Lung (tissue), 12 donors: ENCODE measurements around the gene TTC3. TPM values are rescaled to one million over a fixed set of nuclear protein-coding genes. Genes with fewer than 3 reads are reported as not detected.

ENCODE experiments used
- ATAC-seq: fragments of 200-7000 bp; cut with Tn5 transposase; one replicate; pipeline ENCODE4 v1.9.1; 2020; ENCODE audit warnings: moderate number of reproducible peaks; ENCODE audit not compliant: insufficient read depth, low FRiP score
- DNase-seq, 3 donors: peaks; one replicate each; pipeline ENCODE4 v3.0.0-alpha.2; 2013 to 2017
- H3K27ac ChIP-seq, 2 donors: one replicate each; pipeline ENCODE4 v1.5.1; 2013; ENCODE audit warnings: mild to moderate bottlenecking in 2 of 2, moderate library complexity in 2 of 2, control low read depth in 1 of 2, inconsistent platforms in 1 of 2, low read depth in 1 of 2, low read length in 1 of 2
- H3K27me3 ChIP-seq, 3 donors: one replicate each; pipeline ENCODE4 v1.5.1; 2013; ENCODE audit warnings: low read length in 2 of 3; ENCODE audit not compliant: control insufficient read depth in 3 of 3, insufficient read depth in 3 of 3
- H3K36me3 ChIP-seq, 4 donors: one replicate each; pipeline ENCODE4 v1.5.1; 2013; ENCODE audit warnings: low read length in 4 of 4, mild to moderate bottlenecking in 1 of 4, moderate library complexity in 1 of 4; ENCODE audit not compliant: control insufficient read depth in 4 of 4, insufficient read depth in 4 of 4
- H3K4me1 ChIP-seq, 5 donors: one replicate each; pipeline ENCODE4 v1.5.1; 2013; ENCODE audit warnings: low read length in 5 of 5, mild to moderate bottlenecking in 2 of 5, moderate library complexity in 1 of 5; ENCODE audit not compliant: control insufficient read depth in 5 of 5, insufficient read depth in 5 of 5
- H3K4me3 ChIP-seq: one replicate; pipeline ENCODE4 v1.5.1; 2013; ENCODE audit warnings: mild to moderate bottlenecking, control low read depth, moderate library complexity
- H3K9ac ChIP-seq, 2 donors: one replicate each; pipeline ENCODE4 v1.5.1; 2013; ENCODE audit warnings: low read length in 2 of 2, control low read depth in 1 of 2; ENCODE audit not compliant: insufficient read depth in 1 of 2
- H3K9me3 ChIP-seq, 4 donors: one replicate each; pipeline ENCODE4 v1.5.1; 2013; ENCODE audit warnings: low read length in 3 of 4, mild to moderate bottlenecking in 1 of 4, moderate library complexity in 1 of 4; ENCODE audit not compliant: control insufficient read depth in 4 of 4, insufficient read depth in 3 of 4
- WGBS, 2 donors: extraction: QIAGEN DNeasy Blood & Tissue Kit; methylation state at CpG; one replicate each; pipeline ENCODE4 v1.1.7; 2013; 5-methylcytosine and 5-hydroxymethylcytosine counted together
- polyA plus RNA-seq, 2 donors: library from polyadenylated mRNA; stranded (reverse); fragments of 200-250 nt; gene quantifications; one replicate each; pipeline ENCODE4 v1.2.1, GENCODE V29; 2013
- total RNA-seq, 2 donors: library from RNA; depleted of rRNA in 1 of 2; stranded (reverse); fragments of >200 nt in 1 of 2; gene quantifications; one replicate each; pipeline ENCODE4 v1.2.1, GENCODE V29; 2014 to 2021
- TF ChIP-seq, protein P1 (sequence below): IDR thresholded peaks from 2 replicates; pipeline ENCODE4 v1.5.1; 2012; ENCODE audit warnings: mild to moderate bottlenecking; ENCODE audit errors: control extremely low read depth, extremely low read depth
- donor health status: control.
- donor health status: control.
- donor health status: Bipolar disorder and iron deficiency.
- donor health status: healthy.
- donor health status: DM: yes; HTN: yes; CAD: no.

TTC3 gene
- total and polyA plus RNA-seq, 4 donors: 19.0 to 310 (median 50.9) TPM

DNA sequence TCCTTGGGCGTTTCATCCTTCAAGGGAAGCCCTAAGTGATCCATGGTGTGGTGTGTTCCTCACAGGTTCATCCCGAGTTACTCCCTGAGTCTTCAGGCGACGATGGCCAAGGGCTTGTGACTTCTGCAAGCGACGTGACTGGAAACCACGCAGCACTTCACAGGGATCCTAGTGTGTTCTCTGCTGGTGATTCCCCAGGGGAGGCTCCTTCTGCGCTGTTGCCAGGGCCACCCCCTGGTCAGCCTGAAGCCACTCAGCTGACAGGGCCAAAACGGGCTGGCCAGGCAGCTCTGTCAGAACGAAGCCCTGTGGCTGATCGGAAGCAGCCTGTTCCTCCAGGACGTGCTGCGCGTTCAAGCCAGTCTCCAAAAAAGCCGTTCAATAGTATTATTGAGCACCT is 122.6 kb downstream of the TTC3 start:
- H3K4me1 ChIP-seq: no peaks in the 10 kb centered on the region
- ATAC-seq (no peak), DNase-seq (no peak)
- peaks cover 3 to 30% (median 28%) of the 10 kb centered on the region in 4 donors for H3K36me3 ChIP-seq
- no peaks in the 10 kb centered on the region for H3K27me3 ChIP-seq
- no peak overlapping the region for H3K27ac ChIP-seq
- TF ChIP-seq, protein P1, sequence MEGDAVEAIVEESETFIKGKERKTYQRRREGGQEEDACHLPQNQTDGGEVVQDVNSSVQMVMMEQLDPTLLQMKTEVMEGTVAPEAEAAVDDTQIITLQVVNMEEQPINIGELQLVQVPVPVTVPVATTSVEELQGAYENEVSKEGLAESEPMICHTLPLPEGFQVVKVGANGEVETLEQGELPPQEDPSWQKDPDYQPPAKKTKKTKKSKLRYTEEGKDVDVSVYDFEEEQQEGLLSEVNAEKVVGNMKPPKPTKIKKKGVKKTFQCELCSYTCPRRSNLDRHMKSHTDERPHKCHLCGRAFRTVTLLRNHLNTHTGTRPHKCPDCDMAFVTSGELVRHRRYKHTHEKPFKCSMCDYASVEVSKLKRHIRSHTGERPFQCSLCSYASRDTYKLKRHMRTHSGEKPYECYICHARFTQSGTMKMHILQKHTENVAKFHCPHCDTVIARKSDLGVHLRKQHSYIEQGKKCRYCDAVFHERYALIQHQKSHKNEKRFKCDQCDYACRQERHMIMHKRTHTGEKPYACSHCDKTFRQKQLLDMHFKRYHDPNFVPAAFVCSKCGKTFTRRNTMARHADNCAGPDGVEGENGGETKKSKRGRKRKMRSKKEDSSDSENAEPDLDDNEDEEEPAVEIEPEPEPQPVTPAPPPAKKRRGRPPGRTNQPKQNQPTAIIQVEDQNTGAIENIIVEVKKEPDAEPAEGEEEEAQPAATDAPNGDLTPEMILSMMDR: no peak
- 91 to 95% methylated on average over 15 of the region's 15 CpGs for WGBS, 2 donors
- H3K4me3 ChIP-seq: no peak overlapping the region
- H3K9ac ChIP-seq: no peak overlapping the region
- peaks cover 0 to 2% (median 0%) of the 10 kb centered on the region in 4 donors for H3K9me3 ChIP-seq

DNA sequence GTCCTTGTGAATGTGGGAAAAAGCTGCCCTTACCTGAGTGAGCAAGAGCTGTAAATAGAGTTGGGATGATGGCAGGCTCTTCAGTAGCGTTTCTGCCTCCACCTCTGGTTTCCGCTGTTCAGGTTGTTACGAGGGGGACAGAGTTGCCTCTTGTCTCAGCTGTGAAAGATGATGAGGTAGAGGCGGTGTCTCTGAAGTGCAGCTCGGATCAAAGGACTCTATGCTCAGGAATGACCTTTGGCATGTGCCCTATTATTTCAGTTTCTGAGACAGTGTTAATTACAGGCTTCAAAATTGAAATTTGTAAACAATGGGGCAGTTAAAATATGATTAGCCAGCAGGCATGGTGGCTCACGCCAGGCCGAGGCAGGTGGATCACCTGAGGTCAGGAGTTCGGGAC is 123.8 kb downstream of the TTC3 start:
- no peaks in the 10 kb centered on the region for H3K4me1 ChIP-seq
- H3K9me3 ChIP-seq: peaks cover 0 to 2% (median 0%) of the 10 kb centered on the region in 4 donors
- H3K4me3 ChIP-seq: no peak overlapping the region
- H3K9ac ChIP-seq: no peak overlapping the region
- ATAC-seq (no peak), DNase-seq (no peak)
- 95 to 96% methylated on average over 8 of the region's 8 CpGs for WGBS, 2 donors
- TF ChIP-seq, protein P1: no peak
- no peaks in the 10 kb centered on the region for H3K27me3 ChIP-seq
- peaks cover 8 to 38% (median 32%) of the 10 kb centered on the region in 4 donors for H3K36me3 ChIP-seq
- H3K27ac ChIP-seq: no peak overlapping the region

DNA sequence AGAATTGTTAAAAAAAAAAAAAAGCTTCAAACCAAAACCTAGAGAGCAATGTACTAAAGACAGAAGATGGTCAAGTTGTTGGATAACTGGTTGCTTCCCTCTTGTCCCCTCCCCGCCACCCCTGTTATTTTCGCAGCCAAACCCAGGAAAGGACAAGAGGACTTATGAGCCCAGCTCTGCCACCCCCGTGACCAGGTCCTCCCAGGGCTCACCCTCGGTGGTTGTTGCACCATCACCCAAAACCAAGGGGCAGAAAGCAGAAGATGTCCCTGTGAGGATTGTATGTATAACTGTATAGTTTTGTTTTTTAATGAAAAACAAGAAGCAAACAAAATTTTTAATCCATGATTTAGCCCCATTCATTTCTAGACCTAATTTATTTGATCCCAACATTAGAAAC is 124.7 kb downstream of the TTC3 start:
- Histone ChIP-seq H3K4me3 (no peak overlapping the region), H3K36me3 (peaks cover 12 to 42% (median 36%) of the 10 kb centered on the region in 4 donors), H3K27ac (no peak overlapping the region), H3K27me3 (no peaks in the 10 kb centered on the region), H3K4me1 (no peaks in the 10 kb centered on the region), H3K9ac (no peak overlapping the region), H3K9me3 (peaks cover 0 to 2% (median 0%) of the 10 kb centered on the region in 4 donors)
- DNase-seq: no peak
- TF ChIP-seq, protein P1: no peak
- WGBS, 2 donors: 57 to 84% methylated on average over 4 of the region's 4 CpGs
- no peak for ATAC-seq
